ENCODE measurements around the gene ABCA7.

Gene ABCA7

DNA sequence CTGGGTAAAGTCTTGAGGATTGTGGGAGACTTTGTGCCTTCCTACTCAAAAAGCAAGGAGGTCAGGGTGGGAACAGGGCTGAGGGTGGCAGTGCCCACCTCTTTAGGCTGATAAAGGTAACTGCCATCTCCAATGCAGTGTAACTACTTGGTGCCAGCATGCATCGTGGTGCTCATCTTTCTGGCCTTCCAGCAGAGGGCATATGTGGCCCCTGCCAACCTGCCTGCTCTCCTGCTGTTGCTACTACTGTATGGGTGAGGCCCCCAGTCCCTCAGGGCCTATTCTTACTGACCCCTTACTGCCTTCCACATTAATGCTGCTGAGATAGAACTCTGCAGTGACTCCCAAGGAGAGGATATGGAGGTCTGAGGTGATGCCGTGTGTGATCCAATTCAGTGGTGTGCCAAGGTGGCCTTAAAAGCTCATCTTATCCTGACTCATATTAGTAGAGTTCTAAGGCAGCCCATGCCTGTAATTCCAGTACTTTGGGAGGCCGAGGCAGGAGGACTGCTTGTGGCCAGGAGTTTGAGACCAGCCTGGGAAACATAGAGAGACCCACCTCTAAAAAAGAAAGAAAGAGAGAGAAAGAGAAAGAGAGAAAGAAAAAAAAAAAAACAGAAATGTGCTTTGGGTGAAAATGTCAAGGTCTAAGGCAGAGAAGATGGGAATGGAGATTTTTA is 17.4 kb downstream of the ABCA7 start:
- no peak for FAIRE-seq

- FAIRE-seq, result no peak
Measured at GRCh38 chr19:1058112-1058511, 18.2 kb downstream of the ABCA7 start.

DNA sequence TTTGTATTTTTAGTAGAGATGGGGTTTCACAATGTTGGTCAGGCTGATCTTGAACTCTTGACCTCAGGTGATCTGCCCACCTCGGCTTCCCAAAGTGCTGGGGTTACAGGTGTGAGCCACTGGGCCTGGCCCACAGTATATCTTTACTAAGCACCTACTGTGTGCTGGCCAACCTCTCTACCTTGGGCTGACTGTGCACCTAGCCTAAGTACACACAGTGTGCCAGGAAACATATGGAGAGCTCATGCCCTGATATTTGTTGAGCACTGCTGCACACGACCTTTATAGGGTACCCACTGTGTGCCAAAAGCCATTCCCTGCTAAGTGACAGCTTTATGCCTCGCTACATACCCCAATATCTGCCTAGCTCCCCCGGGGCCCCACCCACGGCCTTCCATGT is 20.8 kb downstream of the ABCA7 start:
- FAIRE-seq, result no peak

- FAIRE-seq, result no peak
Measured at GRCh38 chr19:1061987-1062386, 22.1 kb downstream of the ABCA7 start.

GRCh38 chr19:1062387-1063029 is 22.6 kb downstream of the ABCA7 start:
- no peak for FAIRE-seq

DNA sequence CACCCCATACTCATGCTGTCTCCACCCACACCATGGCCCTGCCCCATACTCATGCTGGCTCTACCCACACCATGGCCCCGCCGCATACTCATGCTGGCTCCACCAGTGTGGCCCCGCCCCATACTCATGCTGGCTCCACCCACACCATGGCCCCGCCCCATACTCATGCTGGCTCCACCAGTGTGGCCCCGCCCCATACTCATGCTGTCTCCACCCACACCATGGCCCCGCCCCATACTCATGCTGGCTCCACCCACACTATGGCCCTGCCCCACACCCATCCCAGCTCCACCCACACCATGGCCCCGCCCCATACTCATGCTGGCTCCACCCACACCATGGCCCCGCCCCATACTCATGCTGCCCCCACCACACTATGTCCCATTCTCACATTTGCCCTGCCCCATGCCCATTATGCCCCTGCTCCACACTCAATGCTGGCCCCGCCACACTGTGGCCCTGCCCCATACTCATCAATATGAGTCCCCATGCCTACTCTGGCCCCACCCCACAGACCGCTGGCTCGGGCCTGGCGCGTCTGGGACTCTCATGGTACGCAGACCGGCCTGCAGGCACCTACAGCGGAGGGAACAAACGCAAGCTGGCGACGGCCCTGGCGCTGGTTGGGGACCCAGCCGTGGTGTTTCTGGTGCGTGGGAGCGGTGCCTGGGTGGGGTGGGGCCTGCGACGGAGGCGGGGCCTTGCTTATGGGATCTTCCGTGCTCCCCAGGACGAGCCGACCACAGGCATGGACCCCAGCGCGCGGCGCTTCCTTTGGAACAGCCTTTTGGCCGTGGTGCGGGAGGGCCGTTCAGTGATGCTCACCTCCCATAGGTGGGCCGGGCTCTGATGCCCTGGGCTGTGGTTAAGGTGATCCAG is 23.4 kb downstream of the ABCA7 start:
- FAIRE-seq, result no peak

- no peak for FAIRE-seq
Measured at GRCh38 chr19:1063909-1064660, 24.2 kb downstream of the ABCA7 start.

DNA sequence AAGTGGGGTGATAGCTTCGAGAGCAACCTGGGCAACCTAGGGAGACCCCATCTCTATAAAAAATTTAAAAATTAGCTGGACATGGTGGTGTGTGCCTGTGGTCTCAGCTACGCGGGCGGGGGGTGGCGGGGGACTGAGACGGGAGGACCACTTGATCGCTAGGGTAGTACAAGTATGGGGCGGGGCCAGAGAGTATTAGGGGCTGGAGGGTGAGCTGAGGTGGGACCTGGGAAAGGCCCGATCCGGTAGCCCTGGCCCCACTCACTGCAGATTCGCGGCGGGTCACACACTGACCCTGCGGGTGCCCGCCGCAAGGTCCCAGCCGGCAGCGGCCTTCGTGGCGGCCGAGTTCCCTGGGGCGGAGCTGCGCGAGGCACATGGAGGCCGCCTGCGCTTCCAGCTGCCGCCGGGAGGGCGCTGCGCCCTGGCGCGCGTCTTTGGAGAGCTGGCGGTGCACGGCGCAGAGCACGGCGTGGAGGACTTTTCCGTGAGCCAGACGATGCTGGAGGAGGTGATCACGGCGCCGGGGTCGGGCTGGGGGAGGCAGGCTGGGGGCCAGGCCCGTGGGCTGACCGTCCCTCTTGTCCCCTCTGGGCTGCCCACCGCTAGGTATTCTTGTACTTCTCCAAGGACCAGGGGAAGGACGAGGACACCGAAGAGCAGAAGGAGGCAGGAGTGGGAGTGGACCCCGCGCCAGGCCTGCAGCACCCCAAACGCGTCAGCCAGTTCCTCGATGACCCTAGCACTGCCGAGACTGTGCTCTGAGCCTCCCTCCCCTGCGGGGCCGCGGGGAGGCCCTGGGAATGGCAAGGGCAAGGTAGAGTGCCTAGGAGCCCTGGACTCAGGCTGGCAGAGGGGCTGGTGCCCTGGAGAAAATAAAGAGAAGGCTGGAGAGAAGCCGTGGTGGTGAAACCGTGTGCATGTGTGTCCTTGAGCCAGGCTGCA is 25.0 kb downstream of the ABCA7 start:
- no peak for FAIRE-seq

DNA sequence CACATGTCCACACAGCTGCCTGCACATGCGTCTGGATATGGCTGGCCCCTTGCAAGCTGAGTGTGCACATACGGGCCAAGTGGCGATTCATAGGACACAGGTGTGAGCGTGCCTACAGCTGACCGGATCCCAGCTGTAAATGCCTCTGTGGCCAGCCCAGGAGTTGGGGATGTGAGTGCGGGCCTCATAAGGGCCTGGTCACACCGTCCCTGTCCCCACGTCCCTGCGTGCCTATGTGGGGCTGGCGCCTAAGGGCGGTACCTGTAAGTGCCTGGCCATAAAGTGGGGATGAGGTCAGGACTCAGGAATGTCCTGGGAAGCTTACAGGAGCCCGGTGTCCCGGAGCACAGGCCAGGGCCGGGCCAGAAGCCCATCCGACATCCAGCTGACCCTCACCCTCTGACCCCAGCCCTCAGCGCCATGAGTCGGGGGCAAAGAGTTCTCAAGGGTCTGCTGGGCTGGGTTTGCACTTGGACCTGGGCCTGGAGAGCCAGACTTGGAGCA is 25.8 kb downstream of the ABCA7 start:
- FAIRE-seq, result no peak

GRCh38 chr19:1066251-1066747 is 26.4 kb downstream of the ABCA7 start:
- FAIRE-seq, result no peak

DNA sequence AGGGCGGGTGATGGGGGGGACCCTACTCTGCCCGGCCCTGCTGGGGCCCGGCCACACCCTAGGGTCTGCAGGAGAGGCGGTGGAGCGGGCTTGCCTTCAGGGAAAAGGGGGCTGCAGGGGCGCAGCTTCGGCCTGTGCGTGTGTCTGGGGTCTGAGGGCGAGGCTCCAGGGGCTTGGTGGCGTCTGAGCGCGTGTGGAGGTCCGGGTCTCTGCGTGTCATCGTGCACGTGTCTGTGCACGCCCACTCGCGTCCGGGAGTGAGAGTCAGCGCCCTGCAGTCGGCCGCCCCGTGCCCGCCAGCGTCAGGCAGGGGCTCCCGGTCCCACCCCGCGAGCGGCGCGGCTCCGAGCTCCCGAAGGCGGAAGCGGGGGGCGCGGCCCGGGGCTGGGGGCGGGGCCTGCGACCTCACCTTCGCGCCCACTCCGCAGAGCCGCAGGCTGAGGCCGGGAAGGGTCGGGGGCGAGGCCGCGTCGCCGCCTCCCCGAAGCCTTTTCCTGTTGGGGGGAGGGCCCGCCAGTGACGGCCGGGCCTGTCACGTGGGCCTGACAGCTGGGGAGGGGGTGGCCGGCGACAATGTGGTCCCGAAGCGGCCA is 26.9 kb downstream of the ABCA7 start, which contains the start of gene ARHGAP45:
ARHGAP45 (plus strand) TSS at position 420 of the 593 bp plus-strand sequence. CDS start 239 bp downstream, outside the sequence.
- no peak for FAIRE-seq

DNA sequence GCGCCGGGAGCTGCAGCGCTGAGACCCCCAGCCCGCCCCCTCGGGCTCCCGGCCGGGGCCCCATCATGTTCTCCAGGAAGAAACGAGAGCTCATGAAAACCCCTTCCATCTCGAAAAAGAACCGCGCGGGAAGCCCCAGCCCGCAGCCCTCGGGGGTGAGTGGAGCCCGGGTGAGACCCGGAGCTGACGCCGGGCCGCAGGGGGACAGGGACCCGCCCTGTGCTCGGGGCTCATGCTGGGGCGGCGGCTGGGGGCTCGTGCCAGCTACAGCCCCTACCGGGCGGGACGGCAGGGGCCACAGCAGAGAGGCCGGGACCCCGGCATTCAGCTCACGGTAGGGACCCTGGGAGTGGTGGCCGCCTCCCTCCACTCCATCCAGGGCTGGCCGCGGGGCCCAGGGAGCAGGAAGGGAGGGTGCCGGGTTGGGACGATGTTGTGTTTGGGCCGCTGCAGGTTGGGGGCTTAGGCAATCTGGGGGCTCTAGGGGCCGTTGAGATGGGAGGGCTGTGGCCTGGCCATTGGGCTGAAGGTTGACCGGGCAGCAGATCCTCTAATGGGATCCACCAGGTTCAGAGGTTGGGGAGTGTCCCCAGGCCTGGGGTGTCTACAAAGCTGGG is 27.5 kb downstream of the ABCA7 start:
- FAIRE-seq, result no peak

- no peak for FAIRE-seq
Measured at GRCh38 chr19:1068009-1069001, 28.4 kb downstream of the ABCA7 start.

DNA sequence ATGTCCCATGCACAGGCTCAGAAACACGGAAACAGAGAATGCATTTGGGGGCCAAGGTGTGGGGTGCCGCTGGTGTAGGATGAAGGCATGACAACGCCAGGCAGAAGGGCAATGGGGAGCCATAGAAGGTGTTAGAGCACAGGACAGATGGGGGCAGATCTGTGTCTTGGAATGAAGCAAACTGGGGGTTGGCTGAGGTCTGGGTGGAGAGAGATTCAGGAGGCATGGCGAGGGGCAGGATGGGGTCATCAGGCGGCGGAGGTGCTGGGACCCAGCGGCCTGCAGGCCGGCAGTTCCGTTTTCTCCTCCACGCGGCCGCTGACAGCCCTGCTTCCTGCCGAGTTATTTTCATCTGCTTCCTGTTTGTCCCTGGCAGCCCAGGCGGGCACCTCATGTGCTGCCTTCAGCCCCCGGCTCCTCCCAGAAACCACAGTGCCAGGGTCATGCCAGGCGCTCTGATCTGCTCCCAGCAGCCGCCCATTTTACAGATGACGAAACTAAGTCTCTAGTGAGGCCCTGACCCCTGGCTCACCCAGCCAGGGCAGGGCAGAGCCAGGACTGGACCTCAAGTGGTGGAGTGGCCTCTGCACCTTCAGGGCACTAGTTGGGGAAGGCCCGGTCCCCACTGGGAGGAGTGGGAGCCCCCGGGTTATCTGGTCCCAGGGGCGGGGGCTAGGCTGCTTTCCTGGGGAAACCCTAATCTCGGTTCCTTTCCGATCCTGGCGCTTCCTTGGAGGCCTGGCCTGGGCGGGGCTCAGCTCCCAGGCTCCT is 29.3 kb downstream of the ABCA7 start:
- no peak for FAIRE-seq

DNA sequence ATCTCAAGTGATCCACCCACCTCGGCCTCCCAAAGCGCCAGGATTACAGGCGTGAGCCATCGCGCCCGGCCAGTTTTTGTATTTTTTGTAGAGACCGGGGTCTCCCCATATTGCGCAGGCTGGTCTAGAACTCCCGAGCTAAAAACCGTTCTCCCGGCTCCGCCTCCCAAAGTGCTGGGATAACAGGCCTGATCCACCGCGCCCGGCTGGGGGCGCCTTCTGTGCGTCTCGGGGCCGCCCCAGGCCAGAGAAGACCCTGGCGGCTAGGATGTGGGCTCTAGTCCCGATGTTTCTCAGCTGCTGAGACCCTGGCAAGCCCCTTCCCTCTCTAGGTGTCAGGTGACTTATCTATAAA is 30.6 kb downstream of the ABCA7 start:
- FAIRE-seq, result no peak

- no peak for FAIRE-seq
Measured at GRCh38 chr19:1070931-1071791, 31.3 kb downstream of the ABCA7 start.

DNA sequence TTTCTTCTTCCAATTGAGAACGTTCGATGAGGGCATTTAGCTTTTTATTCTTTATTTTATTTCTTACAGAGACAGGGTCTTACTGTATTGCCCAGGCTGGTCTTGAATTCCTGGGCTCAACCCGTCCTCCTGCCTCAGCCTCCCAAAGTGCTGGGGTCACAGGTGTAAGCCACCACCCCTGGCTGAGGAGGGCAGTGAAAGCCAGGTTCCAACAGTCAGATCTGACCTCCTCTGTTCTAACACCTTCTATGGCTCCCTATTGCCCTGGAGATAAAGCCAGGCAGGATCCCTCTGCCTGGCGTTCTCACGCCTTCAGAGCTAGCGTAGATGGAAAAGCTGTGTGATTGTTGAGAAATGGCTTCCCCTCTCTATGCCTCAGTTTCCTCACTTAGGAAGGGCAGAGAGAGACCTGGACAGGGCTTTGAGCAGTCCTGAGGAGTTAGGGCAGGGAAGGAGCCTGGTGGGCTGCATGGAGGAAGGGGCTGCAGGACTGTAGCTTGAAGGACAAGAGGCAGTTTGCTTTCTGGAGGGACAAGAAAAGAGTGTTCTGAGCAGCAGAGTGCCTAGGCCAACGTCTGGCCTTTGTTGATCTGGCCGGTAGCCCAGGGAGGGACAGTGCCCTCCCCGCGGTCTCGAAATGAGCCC is 32.6 kb downstream of the ABCA7 start:
- FAIRE-seq, result no peak

Data from endometrium (tissue), 2 donors.